C4-2B (cell line): ENCODE data around the gene S100B.

ENCODE experiments used
- H3K27ac ChIP-seq: fragments of 450-650 bp; 2 replicates; pipeline ENCODE4 v1.5.1; 2017
- CTCF ChIP-seq: fragments of 450-650 bp; conservative IDR thresholded peaks from 2 replicates; pipeline ENCODE4 v1.5.1; 2017; ENCODE audit warnings: mild to moderate bottlenecking
- ZFX ChIP-seq: fragments of 450-650 bp; IDR thresholded peaks from 2 replicates; pipeline ENCODE4 v1.6.1; 2017

S100B gene

GRCh38 chr21:46608672-46609111, 3.8 kb upstream of the S100B start:
- no peak overlapping the region for H3K27ac ChIP-seq
- TF ChIP-seq CTCF (no peak), ZFX (no peak)

GRCh38 chr21:46607636-46608035, 2.8 kb upstream of the S100B start:
- no peak overlapping the region for H3K27ac ChIP-seq
- TF ChIP-seq CTCF (no peak), ZFX (no peak)

- H3K27ac ChIP-seq: no peak overlapping the region
Measured at GRCh38 chr21:46606427-46606813, 1.5 kb upstream of the S100B start.

GRCh38 chr21:46605767-46606426, 1.0 kb upstream of the S100B start:
- TF ChIP-seq CTCF: no peak
- no peak for TF ChIP-seq ZFX
- no peak overlapping the region for H3K27ac ChIP-seq

More at GRCh38 chr21:46606427-46606813, 1.5 kb upstream of the S100B start:
- TF ChIP-seq ZFX (no peak), CTCF (no peak)

GRCh38 chr21:46604329-46604974, 430 bp downstream of the S100B start:
- no peak for TF ChIP-seq ZFX
- no peak for TF ChIP-seq CTCF
- H3K27ac ChIP-seq: no peak overlapping the region

- TF ChIP-seq ZFX (no peak), CTCF (no peak)
- no peak overlapping the region for H3K27ac ChIP-seq
Measured at GRCh38 chr21:46603228-46603627, 1.7 kb downstream of the S100B start.

GRCh38 chr21:46600978-46601377, 3.9 kb downstream of the S100B start:
- TF ChIP-seq CTCF (no peak), ZFX (no peak)
- H3K27ac ChIP-seq: no peak overlapping the region
